ENCODE measurements around the gene RASA3. TPM values are rescaled to one million over a fixed set of nuclear protein-coding genes. Genes with fewer than 3 reads are reported as not detected.

RASA3 gene
- polyA plus RNA-seq, 1 experiment = 31.4 TPM

DNA sequence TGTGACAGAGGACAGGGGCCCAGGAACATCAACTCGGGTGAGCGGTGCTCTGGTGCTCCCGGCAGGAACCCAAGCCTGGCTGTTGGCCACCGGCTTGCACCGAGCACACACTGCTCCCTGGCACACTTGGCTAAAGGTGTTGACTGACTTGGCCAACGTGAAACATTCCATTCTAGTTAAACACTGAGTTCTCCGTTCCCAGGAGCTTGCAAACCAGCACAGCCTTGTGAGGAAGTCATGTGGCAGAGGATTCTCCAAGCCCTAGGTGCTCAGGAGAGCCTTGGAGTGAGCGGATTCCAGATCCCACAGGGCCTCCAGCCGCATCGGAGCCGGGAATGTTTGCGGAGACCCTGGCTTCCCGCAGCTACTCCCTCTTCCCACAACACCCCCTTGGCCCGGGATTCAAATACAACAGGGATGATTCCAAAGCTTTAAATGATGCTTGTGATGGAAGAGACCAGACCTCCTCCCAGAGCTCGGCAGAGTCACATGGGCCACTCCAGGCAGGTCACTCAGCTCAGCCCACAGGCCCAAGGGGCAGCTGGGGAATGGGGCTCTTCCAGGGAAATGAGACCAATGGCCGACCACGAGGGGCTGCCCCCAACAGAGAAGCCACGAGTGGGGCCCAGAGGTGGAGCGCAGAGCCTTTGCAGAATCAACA is 161.5 kb downstream of the RASA3 start:
- H3K27me3 ChIP-seq (ENCODE audit: control insufficient read depth, insufficient read depth, low read length) = no peaks in the 10 kb centered on the region
- peaks cover 28% of the 10 kb centered on the region for H3K36me3 ChIP-seq (ENCODE audit: control insufficient read depth, insufficient read depth, low read length)
- H3K4me3 ChIP-seq (ENCODE audit: low read depth, low read length) = no peak overlapping the region
- TF ChIP-seq CTCF (IDR thresholded peaks at IDR 0.05; ENCODE audit: insufficient read depth, low read depth, low read length) = no peak
- CTCF ChIA-PET = interaction anchor here (1.1 kb wide), 1 partner anchor 255 kb away, joined by 3 read pairs; no protein-coding TSS in a partner anchor
- no peak for DNase-seq (ENCODE audit: low read depth)
- POLR2A ChIA-PET = no interaction called here

DNA sequence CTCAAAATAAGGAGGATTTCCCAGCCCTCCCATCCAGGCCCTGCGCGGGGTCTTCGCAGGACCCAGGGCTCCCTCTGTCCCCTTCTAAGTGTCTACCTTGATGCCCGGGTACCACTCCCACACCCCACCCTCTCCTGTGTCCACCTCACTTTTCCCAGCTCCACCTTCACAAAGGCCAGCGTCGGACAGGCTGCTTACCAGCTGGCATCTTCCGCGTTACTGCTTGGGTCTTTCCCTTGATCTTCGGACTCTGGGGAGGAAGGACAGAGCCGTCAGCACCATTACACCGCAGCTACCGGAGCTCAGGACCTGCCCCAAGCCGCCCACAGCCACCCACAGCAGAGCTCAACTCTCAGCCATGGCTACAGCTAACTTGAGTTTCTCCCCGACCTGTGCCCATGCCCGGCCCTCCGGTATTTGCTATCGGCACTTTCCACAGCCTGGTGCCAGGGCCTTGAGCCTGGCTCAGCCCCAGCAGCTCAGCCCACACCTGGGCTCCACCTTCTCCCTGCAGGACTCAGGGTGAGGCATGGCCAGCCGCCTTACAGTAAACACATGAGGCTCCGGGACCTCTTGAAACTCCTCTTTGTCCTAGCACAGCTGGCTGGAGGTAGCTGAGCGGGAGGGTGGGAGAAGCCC is 162.3 kb downstream of the RASA3 start:
- Histone ChIP-seq H3K27me3 (ENCODE audit: control insufficient read depth, insufficient read depth, low read length) (no peaks in the 10 kb centered on the region), H3K36me3 (ENCODE audit: control insufficient read depth, insufficient read depth, low read length) (peaks cover 22% of the 10 kb centered on the region), H3K4me3 (ENCODE audit: low read depth, low read length) (no peak overlapping the region)
- ChIA-PET CTCF (interaction anchor here (1.1 kb wide), 1 partner anchor 256 kb away, joined by 3 read pairs; no protein-coding TSS in a partner anchor), POLR2A (no interaction called here)
- DNase-seq (ENCODE audit: low read depth) = no peak
- TF ChIP-seq CTCF (IDR thresholded peaks at IDR 0.05; ENCODE audit: insufficient read depth, low read depth, low read length) = no peak

GRCh38 chr13:113969311-113969972 is 163.0 kb downstream of the RASA3 start:
- CTCF ChIA-PET = no interaction called here
- POLR2A ChIA-PET = no interaction called here
- DNase-seq (ENCODE audit: low read depth) = no peak
- H3K27me3 ChIP-seq (ENCODE audit: control insufficient read depth, insufficient read depth, low read length) = no peaks in the 10 kb centered on the region
- TF ChIP-seq CTCF (IDR thresholded peaks at IDR 0.05; ENCODE audit: insufficient read depth, low read depth, low read length) = no peak
- H3K36me3 ChIP-seq (ENCODE audit: control insufficient read depth, insufficient read depth, low read length) = peaks cover 16% of the 10 kb centered on the region
- H3K4me3 ChIP-seq (ENCODE audit: low read depth, low read length) = no peak overlapping the region

DNA sequence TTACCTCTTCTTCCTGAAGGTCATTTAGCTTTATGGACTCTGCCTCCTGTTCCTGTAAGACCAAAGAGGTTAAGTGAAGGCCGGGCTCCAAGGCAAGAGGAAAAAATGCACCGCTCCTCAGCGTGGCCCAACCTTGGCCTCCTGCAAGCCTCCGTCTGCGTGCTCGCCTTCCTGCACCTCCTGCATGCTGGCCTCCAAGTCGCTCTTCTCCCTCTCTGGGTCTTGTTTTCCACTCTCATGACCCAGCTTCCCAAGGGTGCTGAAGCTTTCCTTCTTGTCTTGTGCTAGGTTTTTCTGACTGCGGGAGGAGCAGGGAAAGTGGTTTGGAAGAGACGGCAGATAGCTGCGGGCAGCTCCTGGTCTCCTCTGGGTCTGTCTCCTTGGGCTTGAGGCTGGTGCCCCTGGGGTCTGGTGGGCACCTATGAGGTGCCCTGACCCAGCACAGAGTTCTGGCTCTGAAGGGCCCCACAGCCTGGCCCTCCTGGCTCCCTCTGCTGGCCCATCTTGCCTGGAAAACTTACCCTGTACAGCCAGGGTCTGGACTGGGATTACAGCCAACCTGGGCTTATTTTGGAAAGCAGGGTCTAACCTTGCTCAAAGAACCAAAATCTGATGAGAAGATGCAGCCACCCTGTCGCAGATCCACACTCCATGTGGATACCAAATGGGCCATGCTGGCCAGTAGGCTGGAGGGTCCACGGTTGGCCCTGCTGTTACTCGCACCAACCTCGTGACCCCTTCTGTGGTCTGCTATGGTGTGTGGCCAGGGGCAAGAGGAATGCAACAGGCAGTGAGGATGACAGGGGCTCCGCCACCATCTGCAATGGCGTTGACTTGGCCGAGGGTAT is 163.7 kb downstream of the RASA3 start:
- no peak for DNase-seq (ENCODE audit: low read depth)
- CTCF ChIA-PET = no interaction called here
- TF ChIP-seq CTCF (IDR thresholded peaks at IDR 0.05; ENCODE audit: insufficient read depth, low read depth, low read length) = no peak
- POLR2A ChIA-PET = no interaction called here
- Histone ChIP-seq H3K36me3 (ENCODE audit: control insufficient read depth, insufficient read depth, low read length) (peaks cover 13% of the 10 kb centered on the region), H3K27me3 (ENCODE audit: control insufficient read depth, insufficient read depth, low read length) (no peaks in the 10 kb centered on the region), H3K4me3 (ENCODE audit: low read depth, low read length) (no peak overlapping the region)

Data from BJ (cell line).